HG03460 (cell line): ENCODE measurements around the gene ZNF407.

ENCODE experiments used
- ATAC-seq: cut with Tn5 transposase; IDR thresholded peaks from one replicate; pipeline ENCODE4 v1.9.1; 2021; ENCODE audit not compliant: unreplicated experiment

Gene ZNF407

DNA sequence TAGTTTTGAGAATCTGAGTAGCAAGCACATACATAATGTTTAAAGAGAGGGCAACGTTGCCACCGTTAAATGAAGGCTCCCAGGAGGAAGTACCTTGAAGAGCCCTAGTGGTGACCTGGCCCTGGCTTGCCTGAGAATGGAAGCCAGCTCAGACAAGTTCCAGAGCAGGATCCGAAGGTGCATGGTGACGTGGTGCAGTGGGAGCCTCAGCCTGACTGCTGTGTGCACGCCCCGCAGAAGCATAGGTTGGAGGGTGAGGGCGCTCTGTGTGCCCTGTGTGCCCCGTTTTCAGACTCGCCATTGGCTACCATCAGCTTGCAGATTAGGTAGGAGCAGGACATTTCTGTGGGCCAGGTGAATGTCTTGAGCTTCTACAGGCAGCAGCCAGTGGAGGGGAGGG lies 68.2 kb downstream of the ZNF407 start:
- ATAC-seq: no peak

DNA sequence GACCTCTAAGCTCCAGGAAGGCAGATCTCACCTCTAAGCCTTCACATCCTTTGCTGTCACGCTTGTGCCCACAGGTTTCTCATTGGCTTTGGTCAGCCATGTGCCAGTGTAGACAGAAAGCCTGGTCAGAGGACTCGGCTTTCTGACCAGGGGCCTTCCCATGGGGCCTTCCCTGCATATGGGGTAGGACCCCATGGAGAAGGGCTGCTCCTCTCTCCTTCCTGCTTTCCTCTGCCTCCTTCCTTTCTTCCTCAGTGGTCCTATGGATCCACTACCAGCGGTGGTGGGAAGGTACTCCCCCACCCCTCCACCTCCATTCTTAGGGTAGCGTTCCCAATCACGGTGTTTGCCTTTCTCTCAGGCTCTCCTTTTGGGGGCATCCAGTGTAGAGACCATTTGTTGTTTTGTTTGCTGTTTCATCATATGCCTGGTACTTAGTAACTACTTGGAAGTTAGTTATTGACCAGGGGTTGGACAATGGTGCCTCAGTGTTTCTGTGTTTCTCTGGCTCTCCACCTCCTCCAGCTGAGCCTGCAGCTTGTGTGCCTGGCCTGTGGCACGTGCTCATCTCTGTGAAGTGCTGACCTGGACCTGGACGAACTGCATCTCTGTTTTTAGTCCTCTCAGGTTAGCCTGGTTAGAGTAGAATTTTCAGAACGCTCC lies 71.6 kb downstream of the ZNF407 start:
- no peak for ATAC-seq

DNA sequence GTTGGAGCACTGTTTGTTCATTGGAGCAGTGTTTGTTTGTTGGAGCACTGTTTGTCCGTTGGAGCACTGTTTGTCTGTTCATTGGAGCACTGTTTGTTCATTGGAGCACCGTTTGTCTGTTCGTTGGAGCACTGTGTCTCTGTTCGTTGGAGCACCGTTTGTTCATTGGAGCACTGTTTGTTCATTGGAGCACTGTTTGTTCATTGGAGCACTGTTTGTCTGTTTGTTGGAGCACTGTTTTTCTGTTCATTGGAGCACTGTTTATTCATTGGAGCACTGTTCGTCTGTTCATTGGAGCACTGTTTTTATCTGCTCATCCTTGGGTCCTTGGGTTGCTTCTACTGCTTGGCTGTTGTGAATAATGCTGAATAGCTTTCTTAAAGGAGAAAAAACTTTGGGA lies 74.7 kb downstream of the ZNF407 start:
- no peak for ATAC-seq

DNA sequence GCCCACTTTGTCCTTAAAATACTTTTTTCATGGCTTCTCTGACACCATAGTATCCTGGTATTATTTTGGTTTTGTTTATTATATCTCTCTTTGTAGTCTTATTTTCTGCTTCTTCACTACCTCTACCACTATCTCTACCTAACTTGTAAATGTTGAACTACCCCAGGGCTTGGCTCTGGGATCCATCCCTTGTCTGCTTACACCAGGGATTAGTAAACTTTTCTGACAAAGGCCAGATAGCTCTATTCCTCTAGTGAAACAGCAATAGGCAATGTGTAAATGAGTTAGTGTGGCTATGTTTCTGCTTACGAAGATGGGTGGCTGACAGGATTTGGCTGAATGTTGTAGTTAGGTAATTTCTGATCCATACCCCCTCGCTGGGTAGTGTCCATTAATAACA lies 76.8 kb downstream of the ZNF407 start:
- ATAC-seq: no peak

DNA sequence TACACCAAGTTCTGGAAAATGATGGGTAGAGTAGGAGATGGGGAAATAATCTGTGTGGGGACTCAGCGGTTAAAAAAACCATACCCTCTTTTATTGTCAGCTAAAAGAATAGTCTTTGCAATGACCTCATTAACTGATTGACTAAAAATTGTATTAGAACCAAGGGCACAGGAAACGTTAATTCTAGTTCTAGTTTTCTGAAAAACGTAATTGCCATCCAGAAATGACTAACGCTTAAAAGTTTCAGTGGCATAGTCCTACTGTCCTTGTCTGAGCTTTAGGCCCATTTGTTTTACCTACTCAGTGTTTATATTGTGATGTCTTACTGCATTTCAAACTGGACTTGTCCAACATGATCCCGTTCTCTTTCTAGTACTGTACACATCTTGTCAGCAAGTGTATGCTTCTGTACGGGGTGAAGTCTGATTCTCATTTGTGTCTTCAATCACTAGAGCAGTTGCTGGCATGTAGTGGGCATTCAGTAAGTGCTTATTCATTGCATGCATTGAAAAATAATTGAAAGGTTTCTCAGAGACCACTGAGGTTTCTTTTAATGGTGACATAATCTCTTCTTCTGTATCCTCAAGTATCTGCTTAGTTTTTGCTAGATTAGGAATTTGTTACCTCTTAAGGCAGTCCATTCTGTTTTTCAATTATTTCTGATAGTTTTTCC lies 81.5 kb downstream of the ZNF407 start:
- ATAC-seq: no peak

DNA sequence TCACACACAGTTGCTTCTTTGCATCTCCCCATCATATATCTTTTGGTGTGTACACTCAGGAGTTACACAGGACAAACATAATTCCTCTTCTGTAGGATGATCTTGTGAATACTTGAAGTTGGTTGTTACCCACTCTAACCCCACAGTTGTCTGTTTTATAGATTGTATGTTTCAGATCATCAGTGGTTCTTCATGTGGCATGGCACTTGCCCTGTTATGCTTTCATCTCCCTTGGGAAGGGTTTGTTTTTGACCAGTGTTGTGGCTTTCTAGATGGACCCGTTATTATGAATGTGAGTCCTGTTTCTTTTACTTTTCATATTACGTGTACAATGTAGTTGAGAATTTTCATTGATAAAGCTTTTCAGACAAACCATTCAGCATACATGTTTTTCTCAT lies 82.0 kb downstream of the ZNF407 start:
- no peak for ATAC-seq

DNA sequence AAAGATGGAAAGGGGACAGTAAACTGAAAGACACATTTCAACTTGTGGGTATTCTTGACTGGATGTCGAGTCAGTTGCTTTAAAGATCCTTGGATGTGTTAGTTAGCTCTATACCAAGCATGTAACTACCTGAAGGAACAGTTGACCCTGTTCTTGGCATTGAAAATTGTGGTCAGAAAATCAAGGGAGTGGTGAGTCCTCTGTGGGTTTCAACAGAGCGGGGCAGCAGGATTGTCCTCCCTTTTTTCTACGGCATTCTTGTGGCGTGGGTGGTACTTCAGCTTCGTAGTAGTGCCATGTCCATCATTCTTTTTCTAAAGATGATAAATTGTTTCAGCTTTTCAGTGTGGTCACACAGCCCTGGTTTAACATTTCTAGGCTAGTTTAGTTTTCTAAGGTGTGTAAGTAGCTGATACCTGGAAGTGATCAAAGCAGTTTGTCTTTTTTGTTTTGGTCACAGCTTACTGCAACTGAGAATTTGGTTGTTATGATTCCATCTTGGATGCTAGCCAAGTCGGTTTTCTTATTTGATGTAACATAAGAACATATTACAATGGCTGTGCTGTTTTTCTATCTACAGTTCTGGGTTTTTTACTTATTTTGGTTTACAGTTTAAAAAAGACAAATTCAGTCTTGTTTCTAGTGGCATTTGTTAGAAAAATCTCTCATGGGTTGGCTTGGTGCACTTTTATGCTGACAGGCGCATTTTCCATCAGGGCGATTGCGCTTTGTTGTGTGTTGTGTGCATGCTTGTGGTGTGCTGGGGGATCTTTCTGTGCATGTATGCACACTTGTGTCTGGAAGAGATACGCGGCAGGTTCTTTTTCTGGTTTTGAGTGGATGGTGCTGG lies 84.7 kb downstream of the ZNF407 start:
- no peak for ATAC-seq

DNA sequence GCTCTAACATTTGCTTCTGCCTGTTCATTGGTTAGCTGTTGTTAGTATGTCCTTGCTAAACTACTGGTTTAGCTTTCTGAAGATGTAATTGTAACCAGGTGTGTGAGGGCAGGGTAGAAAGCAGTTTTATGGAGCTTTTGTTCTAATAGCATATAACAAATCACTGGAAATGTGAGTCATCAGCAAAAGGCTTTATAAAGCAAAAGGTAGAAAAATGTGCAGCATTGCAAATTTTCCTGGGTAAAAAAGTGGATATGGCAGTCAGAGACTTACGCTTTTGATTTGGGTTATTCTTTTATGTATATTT lies 85.3 kb downstream of the ZNF407 start:
- no peak for ATAC-seq

DNA sequence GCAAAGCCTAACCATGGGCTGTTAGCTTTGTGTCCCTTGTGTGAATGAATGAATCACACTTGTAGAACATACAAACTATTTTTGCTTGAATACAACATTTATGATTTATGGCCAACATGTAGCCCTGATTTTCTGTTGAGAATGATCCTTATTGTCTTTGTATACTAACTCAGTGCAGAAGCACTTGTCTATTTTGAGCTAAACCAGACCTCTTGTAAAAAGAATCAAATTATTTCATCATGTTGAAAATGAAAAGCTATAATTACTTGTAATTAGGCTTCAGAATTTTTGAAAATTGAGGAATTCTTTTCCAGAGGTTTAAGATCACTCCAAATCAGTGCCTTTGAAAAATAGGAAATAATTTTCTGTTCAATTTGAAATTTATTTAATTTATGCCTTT lies 85.9 kb downstream of the ZNF407 start:
- ATAC-seq: no peak

DNA sequence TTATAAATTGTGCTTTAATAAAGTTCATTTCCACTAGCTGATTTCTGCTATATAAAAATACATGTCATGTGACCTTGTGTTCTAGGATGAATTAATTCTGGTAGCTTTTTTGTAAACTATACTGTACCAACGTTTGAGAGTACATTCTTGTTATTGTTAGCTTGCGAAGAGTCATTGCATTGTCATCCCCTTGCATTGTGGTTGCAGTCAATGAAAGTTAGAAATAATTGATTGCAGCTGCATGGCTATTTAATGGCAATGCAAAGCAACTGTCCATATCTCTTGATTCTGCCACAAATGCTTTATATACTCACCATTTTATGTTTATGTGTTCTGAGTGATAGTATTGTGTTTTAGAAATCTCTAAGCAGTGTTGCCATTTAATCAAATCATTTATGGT lies 91.6 kb downstream of the ZNF407 start:
- ATAC-seq: no peak

DNA sequence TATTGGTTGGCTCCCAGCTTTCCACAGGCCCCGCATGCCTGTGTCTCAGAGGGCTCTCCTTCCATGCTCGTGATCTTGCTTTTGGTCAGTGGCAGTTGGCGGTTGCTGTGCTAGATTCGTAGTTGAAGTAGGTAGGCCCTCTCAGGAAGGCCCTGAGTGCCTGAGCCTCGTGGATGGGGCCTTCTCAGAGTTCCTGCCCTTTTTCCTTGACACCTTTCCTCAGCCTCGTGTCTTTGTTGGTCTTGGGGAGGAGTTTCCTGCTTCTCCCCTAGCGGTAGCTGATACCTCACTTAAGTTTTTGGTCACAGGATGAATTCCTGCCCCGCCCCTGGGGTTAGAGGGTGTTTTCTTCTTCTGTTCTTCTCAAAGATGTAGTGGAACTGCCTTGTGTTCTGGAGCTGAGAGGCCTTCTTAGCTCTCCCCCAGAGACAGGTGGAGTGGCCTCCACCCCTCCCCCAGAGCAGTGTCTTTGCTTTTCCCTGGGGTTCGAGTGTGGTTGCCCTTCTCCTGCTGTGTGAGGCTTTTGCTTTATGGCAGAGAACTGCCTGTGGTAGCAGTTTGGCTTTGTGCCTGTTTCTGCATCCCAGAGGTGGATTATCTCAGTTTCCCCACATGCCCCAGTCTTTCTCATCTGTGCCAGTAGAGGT lies 94.8 kb downstream of the ZNF407 start:
- ATAC-seq: no peak

DNA sequence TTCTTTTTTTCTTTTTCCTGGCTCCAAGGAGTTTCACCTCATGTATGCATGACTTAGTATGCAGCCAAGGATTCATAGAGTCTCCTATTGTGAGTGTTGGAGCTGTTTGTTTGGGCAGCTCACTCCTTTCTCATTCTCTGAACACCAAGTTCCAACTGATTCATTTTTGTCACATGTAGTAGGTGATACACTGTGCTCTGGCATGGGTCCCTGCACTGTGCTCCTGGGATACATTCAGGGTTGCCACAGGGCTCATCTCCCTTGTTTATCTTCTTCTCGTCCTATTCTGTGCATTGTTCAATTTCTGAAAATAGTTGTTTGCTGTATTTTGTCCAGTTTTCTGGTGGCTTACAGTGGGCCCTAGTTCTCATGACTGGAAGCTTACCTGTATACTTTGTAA lies 96.8 kb downstream of the ZNF407 start:
- no peak for ATAC-seq

DNA sequence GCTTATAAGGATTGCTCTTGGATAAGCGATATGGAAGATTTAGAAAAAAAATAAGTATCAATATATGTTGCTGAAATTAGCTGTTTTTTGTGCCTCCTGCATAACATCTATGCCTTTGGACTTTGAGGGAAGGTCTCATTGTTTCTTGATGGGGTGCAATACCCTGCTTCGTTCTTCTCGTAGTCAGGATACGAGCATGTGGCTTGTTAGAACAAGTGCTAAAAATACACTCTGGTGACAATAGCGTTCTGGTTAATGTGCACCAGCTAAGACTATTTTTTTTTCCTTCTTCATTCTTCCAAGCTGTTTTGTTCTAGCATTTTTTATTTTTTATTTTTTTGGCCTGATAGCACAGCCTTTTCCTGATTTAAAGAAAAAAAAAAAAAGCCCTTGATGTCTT lies 97.5 kb downstream of the ZNF407 start:
- no peak for ATAC-seq

DNA sequence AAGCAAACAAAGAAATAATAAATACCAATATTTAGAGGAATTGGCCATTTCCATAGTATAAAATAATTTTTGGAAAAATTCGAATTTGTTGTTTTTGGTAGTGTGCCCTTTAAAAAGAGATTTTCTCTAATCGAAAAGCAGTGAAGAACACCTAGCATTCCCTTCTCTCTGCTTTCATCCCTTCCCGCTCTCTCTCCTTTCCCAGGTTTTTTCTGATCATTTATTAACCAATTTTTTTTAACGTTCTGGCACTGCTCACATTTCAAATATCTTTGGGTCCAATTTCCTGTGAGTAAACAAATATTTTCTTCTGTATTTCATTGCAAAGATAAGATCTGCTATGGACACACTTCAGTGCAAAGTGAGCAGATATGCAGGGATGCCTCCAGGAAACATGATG lies 101.2 kb downstream of the ZNF407 start:
- no peak for ATAC-seq

DNA sequence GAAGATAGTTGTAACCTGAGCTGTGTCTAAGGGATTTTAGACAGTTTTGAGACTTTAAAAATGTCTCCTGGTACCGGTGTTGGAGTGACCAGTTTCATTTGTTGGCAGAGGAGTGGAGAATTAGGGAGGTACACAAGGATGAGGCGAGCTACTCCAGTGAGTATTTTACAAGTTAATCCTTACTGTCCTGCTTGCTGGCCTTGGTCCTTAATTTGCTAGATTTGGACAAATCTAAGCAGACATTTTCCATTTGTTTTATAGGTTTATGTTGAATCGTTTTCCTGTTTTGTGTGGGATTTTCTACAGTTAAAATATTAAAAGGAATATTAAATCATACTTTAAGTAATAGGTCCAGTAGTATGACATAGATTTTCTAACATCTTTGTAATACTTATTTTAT lies 101.8 kb downstream of the ZNF407 start:
- ATAC-seq: no peak

DNA sequence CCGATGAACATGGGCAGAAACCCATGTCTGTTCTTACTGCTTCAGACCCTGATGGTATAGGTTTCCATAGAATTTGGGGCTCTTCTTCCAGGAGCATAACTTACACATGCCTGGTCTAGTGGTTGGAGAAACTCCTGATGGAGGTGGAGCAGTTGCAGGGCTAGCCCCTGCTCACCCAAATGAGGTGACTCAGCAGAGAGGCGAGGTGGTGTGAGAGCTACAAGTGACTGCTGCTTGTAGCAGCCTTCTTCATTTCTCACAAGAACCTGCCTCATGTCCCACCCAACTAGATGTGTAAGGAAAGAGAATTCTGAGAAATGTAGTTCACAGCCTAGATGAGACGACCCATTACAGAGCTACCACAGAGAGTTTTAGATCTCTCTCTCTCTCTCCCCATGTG lies 105.3 kb downstream of the ZNF407 start:
- ATAC-seq: no peak

DNA sequence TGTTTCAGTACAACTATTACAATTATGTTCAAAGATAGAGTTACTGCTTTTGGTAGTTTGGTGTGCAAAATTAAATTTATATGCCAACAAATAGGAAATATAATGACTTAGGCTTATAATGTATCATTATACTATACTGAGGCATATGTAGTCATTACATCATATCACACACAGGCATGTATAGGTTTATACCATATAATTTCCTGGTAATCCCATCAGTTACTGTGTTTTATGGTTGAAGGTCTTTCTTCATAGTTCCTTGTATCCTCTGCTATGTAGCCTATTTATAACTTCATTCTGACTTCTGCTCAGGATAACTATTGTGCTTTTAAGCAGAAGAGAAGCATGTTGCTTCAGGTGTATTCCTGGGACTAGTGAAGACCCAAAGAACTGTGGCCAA lies 110.5 kb downstream of the ZNF407 start:
- ATAC-seq: no peak

DNA sequence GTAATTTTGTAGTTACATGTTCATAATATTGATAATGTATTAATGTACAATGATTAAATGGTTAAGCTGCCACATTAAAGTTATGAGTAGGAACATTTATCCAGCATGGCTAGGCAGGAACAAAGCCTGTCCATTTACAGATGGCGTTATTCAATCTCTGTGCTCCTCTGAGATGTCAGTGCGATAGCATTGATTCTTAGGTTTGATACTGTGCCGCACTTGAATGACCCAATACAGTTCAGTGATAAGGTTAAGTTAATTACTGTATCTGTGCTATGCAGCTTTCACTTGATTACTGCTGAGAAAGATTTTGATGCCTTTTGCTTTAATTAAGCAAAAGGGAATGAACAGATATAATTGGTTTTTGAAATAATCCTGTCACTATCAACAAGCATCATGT lies 111.8 kb downstream of the ZNF407 start:
- no peak for ATAC-seq

DNA sequence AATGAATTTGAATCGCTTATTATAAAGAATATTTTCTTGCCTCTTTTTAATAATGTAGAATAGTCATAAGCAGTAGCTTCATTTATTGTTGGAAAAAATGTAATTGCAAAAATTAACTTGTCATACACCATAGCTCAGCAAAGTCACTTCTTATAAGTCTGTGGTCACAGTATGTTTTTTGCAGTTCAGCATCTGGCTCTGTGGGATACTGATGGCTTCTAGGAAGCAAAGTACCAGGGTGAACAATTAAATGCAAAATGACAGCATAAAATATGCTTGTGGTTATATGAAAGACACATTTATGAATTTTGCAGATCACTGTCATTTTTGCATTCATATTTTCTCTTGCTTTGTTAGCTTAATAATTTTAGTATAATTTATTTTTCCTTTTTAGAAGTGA lies 116.5 kb downstream of the ZNF407 start:
- ATAC-seq: no peak

DNA sequence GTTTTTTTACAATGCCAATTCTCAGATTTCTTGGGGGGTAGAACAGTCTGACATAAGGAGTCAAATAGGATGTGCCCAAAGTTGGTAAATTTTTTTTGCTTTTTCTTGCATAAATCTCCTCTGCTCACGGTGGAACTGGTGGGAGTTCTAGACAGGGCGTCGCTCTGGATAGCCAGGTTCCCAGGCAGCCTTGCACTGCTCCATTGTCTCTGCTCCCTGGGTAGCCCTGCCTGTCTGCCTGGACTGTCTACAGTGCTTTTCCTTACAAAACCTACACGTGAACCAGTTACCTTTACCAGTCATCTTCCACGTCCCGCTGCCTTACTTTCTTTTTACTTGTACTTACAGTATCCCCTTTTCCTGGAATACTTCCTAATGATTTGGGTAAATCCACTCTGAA lies 117.1 kb downstream of the ZNF407 start:
- no peak for ATAC-seq

DNA sequence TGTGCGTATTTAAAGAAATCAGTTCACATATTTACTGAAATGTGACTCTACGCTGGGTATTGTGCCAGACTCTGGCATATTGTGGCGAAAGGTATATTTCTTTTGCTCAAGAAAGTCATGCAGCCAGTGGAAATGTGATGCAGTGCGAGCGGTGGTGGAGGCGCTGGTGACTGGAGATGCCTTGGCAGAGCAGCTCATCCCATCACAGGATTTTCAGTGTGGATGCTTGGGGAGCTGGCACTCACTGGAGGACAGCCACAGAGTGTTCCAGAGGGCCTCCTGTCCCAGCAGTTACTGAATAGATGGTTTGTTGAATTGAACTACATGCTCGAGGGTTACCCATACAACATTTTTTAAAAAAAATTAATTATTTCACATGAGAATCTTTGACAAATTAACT lies 117.6 kb downstream of the ZNF407 start:
- ATAC-seq: no peak
